Uterus (tissue), 4 donors: ENCODE results near the gene FAM32A. TPM values are rescaled to one million over a fixed set of nuclear protein-coding genes. Genes with fewer than 3 reads are reported as not detected.

Source experiments
- DNase-seq, 2 donors: peaks; one replicate each; pipeline ENCODE4 v3.0.0-alpha.2; 2019 to 2020
- H3K27ac ChIP-seq, 2 donors: fragments of 200-600 bp; sonication (generic); 1 replicate in 1 of 2; 2 replicates in 1 of 2; pipeline ENCODE4 v1.5.1; 2016 to 2018
- H3K27me3 ChIP-seq, 2 donors: fragments of 200-600 bp; sonication (generic); one replicate each; pipeline ENCODE4 v1.5.1; 2018 to 2019; ENCODE audit warnings: control low read depth in 1 of 2
- H3K36me3 ChIP-seq, 2 donors: fragments of 200-600 bp; sonication (generic); one replicate each; pipeline ENCODE4 v1.5.1; 2019; ENCODE audit warnings: control low read depth in 1 of 2
- H3K4me1 ChIP-seq, 2 donors: fragments of 200-600 bp; sonication (generic); one replicate each; pipeline ENCODE4 v1.5.1; 2018 to 2019; ENCODE audit warnings: control low read depth in 1 of 2
- H3K4me3 ChIP-seq, 2 donors: fragments of 200-600 bp; sonication (generic); 1 replicate in 1 of 2; 2 replicates in 1 of 2; pipeline ENCODE4 v1.5.1; 2018 to 2019; ENCODE audit warnings: mild to moderate bottlenecking in 1 of 2
- H3K9me3 ChIP-seq, 2 donors: fragments of 200-600 bp; sonication (generic); one replicate each; pipeline ENCODE4 v1.5.1; 2019; ENCODE audit warnings: control low read depth in 1 of 2
- CTCF ChIP-seq, 4 experiments: fragments of 200-600 bp in 2 of 4; fragments of 450-650 bp in 2 of 4; sonication (generic) in 2 of 4; IDR thresholded peaks; one replicate each; pipeline ENCODE4 v1.5.1; 2016 to 2019; ENCODE audit warnings: antibody characterized with exemption in 4 of 4, mild to moderate bottlenecking in 2 of 4, moderate library complexity in 1 of 4
- POLR2A ChIP-seq, 2 donors: fragments of 450-650 bp; IDR thresholded peaks; one replicate each; pipeline ENCODE4 v1.6.1; 2016; ENCODE audit warnings: antibody characterized with exemption in 2 of 2, mild to moderate bottlenecking in 1 of 2, moderate library complexity in 1 of 2
- intact Hi-C: fragments of 100-400 bp; cut with DNase I; formaldehyde crosslinking; loops from one replicate; pipeline ENCODE4 v1.15.1; 2023; ENCODE audit warnings: low total_unique reads
- total RNA-seq, 4 donors: library from RNA; depleted of rRNA in 3 of 4; stranded (reverse); fragments of >200 nt in 3 of 4; gene quantifications; one replicate each; pipeline versions ENCODE4 v1.1.0 to v1.2.4, GENCODE V29; 2014 to 2023
- donor health status: DM: yes; HTN: yes; CAD: no.

FAM32A gene
- total RNA-seq, 4 donors from 2014 or later: 17.6 to 106 (median 31.0) TPM

DNA sequence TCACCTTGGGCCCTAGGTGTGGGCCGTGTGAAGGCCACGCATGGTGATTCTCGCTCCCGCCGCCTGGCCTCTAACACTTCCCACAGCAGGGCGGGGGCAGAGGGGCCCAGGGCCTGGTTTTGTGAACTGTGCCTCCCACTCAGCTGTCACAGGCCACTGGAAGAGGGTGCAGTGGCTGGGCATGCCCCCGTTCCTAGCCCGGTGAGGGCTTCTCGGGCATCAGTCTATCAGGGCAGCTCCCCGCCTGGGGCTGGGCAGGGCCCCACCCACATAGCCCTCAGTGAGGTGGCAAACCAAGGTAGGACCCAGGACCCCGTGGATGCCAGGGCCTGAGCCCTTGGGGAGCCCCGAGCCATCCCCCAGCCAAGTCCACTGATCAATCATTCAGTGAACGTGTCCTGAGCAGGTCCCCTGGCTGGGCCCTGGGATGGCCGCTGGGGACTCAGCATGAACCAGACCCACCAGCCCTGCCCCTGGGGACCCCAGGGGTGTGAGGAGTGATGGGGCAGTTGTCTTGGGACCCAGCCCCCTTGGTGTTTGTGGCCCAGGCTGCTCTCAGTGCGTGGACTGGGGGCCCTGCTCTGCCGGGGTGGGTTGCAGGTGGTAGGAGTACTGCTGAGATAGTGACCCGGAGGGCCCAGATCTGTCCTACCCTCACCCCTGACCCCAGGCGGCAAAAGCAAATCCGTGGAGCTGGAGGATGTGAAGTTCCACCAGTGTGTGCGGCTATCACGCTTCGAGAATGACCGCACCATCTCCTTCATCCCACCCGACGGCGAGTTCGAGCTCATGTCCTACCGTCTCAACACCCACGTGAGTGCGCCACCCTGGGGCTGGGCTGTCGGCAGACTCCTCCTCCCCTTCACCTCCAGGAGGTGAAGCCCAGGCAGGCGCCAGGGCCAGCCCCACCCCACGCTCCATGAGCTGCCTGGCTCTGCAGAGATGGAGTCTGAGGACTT, 41.9 kb downstream of the FAM32A start:
- TF ChIP-seq CTCF (IDR thresholded peaks at IDR 0.05) (no peak), POLR2A (IDR thresholded peaks at IDR 0.05) (no peak)
- no peak overlapping the region for H3K27ac ChIP-seq
- peaks cover 0 to 2% of the 10 kb centered on the region in 2 donors for H3K9me3 ChIP-seq
- no peaks in the 10 kb centered on the region for H3K36me3 ChIP-seq
- no peak overlapping the region for H3K4me3 ChIP-seq
- H3K4me1 ChIP-seq: no peaks in the 10 kb centered on the region
- intact Hi-C loops: no loop called here
- H3K27me3 ChIP-seq: no peaks in the 10 kb centered on the region
- DNase-seq: no peak

DNA sequence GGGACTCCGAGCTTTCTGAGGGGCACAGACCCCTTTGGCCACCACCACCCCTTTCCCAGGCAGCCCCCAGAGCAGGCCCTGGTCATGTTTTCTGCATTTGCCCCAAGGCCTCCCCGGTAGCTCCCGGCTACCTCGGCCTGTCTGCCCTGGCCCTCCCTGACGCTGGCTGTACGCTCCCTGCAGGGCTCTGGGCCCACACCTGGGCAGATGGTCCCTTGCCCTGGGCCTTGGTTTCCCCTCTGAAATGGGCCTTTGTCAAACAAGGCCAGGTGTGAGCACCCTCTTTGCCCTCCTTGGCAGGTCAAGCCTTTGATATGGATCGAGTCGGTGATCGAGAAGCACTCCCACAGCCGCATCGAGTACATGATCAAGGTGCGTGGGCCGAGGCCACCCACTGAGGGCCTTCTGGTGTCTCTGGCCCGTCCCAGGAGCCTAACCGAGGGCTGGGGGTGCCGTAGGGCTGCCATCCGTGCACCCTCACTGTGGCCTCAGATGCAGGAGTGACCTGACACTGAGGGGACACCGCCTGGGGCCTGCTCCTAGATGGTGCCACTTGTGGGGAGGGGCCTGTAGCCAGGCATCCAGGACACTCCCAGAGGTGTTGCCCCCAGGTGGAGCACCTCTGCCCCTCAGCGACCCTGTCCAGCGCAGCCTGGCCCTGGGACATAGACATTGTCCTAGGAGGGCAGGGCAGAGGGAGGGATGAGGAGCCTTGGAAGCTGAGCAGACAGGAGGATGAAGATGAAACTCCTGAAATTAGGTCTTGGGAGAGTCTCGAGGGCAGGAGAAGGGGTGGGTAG, 42.8 kb downstream of the FAM32A start:
- TF ChIP-seq CTCF (IDR thresholded peaks at IDR 0.05) (no peak), POLR2A (IDR thresholded peaks at IDR 0.05) (no peak)
- DNase-seq: no peak
- H3K4me3 ChIP-seq: no peak overlapping the region
- H3K27ac ChIP-seq: no peak overlapping the region
- H3K27me3 ChIP-seq: no peaks in the 10 kb centered on the region
- H3K9me3 ChIP-seq: no peaks in the 10 kb centered on the region
- no peaks in the 10 kb centered on the region for H3K36me3 ChIP-seq
- intact Hi-C loops: no loop called here
- no peaks in the 10 kb centered on the region for H3K4me1 ChIP-seq

- DNase-seq: no peak
- H3K4me1 ChIP-seq: no peaks in the 10 kb centered on the region
- intact Hi-C loops: no loop called here
Measured at GRCh38 chr19:16228637-16229321, 43.6 kb downstream of the FAM32A start.

DNA sequence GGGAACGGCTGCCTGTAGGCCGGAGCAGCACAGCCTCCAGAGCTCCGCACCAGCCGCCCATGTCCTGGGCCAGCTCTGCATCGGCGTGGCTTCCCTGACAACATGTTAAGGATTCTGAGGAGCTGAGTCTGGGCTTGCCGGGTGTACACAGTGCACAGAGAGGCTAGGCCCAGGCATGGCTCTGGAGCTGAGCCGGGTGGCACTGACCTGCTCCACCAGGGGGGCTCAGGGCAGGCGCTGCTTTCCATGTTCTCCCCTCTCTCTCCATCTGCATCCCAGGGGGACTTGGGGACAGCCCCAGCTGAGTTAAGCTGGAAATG, 44.1 kb downstream of the FAM32A start:
- no peak for DNase-seq
- H3K4me1 ChIP-seq: no peaks in the 10 kb centered on the region
- TF ChIP-seq CTCF (IDR thresholded peaks at IDR 0.05): no peak
- H3K9me3 ChIP-seq: no peaks in the 10 kb centered on the region
- H3K27ac ChIP-seq: no peak overlapping the region
- intact Hi-C loops: no loop called here
- H3K27me3 ChIP-seq: no peaks in the 10 kb centered on the region
- H3K4me3 ChIP-seq: no peak overlapping the region
- no peaks in the 10 kb centered on the region for H3K36me3 ChIP-seq

More at GRCh38 chr19:16228637-16229321, 43.6 kb downstream of the FAM32A start:
- TF ChIP-seq CTCF (IDR thresholded peaks at IDR 0.05) (no peak), POLR2A (IDR thresholded peaks at IDR 0.05) (no peak)
- Histone ChIP-seq H3K36me3 (no peaks in the 10 kb centered on the region), H3K27ac (no peak overlapping the region), H3K9me3 (no peaks in the 10 kb centered on the region), H3K27me3 (no peaks in the 10 kb centered on the region), H3K4me3 (no peak overlapping the region)
